ENCODE data around the gene EXOC3L1.

The EXOC3L1 gene

DNA sequence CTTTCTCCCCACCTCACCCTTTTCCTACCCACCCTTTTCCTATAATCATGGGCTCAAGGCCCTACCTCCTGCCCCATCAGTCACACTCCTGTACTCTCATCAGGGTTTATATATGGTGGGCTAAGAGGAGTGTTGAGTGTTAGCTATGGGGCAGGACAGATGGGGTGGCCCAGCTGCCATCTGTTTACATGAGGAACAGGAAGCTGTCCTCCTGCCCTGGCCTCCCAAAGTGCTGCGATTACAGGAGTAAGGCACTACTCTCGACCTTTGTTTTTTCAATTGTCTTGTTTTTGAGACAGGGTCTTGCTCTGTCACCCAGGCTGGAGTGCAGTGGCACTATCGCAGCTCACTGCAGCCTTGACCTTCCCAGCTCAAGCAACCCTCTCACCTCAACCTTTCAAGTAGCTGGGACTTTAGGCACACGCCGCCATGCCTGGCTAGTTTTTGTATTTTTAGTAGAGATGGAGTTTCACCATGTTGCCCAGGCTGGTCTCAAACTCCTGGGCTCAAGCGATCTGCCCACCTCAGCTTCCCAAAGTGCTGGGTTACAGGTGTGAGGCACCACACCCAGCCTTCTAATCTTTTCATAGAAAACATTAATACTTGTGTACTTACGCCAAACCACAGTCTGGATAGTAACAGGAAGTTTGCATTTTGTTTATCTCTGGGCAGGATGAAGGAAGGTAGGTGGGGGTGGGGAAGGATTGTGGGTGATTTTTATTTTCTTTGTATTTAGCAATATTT lies 31.9 kb downstream of the EXOC3L1 start:
- Histone ChIP-seq H3K4me3 (ENCODE audit: low read depth, low read length) (no peak overlapping the region), H3K36me3 (ENCODE audit: control insufficient read depth in 2 of 2, insufficient read depth in 1 of 2, low read length in 2 of 2) (no peaks in the 10 kb centered on the region), H3K9me3 (ENCODE audit: control insufficient read depth, insufficient read depth, low read depth, low read length) (no peaks in the 10 kb centered on the region), H3K27ac (ENCODE audit: extremely low read depth, low read depth, low read length) (no peak overlapping the region), H3K4me1 (ENCODE audit: control insufficient read depth, insufficient read depth, low read length) (no peaks in the 10 kb centered on the region)
- no peak for TF ChIP-seq ZNF16 (tag by site-specific recombination; IDR thresholded peaks at IDR 0.05; ENCODE audit: low read depth)
- no peak for TF ChIP-seq ZNF791 (tag by site-specific recombination; IDR thresholded peaks at IDR 0.05)
- TF ChIP-seq, protein P1, sequence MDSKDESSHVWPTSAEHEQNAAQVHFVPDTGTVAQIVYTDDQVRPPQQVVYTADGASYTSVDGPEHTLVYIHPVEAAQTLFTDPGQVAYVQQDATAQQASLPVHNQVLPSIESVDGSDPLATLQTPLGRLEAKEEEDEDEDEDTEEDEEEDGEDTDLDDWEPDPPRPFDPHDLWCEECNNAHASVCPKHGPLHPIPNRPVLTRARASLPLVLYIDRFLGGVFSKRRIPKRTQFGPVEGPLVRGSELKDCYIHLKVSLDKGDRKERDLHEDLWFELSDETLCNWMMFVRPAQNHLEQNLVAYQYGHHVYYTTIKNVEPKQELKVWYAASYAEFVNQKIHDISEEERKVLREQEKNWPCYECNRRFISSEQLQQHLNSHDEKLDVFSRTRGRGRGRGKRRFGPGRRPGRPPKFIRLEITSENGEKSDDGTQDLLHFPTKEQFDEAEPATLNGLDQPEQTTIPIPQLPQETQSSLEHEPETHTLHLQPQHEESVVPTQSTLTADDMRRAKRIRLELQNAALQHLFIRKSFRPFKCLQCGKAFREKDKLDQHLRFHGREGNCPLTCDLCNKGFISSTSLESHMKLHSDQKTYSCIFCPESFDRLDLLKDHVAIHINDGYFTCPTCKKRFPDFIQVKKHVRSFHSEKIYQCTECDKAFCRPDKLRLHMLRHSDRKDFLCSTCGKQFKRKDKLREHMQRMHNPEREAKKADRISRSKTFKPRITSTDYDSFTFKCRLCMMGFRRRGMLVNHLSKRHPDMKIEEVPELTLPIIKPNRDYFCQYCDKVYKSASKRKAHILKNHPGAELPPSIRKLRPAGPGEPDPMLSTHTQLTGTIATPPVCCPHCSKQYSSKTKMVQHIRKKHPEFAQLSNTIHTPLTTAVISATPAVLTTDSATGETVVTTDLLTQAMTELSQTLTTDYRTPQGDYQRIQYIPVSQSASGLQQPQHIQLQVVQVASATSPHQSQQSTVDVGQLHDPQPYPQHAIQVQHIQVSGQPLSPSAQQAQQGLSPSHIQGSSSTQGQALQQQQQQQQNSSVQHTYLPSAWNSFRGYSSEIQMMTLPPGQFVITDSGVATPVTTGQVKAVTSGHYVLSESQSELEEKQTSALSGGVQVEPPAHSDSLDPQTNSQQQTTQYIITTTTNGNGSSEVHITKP (tag by site-specific recombination; IDR thresholded peaks at IDR 0.05) = no peak
- TF ChIP-seq ZNF624 (tag by site-specific recombination; IDR thresholded peaks at IDR 0.05) = no peak
- no peak for TF ChIP-seq ZFHX2 (tag by site-specific recombination; conservative IDR thresholded peaks at IDR 0.05)
- no peak for TF ChIP-seq ZNF350 (tag by site-specific recombination; IDR thresholded peaks at IDR 0.05)
- TF ChIP-seq, protein P2, sequence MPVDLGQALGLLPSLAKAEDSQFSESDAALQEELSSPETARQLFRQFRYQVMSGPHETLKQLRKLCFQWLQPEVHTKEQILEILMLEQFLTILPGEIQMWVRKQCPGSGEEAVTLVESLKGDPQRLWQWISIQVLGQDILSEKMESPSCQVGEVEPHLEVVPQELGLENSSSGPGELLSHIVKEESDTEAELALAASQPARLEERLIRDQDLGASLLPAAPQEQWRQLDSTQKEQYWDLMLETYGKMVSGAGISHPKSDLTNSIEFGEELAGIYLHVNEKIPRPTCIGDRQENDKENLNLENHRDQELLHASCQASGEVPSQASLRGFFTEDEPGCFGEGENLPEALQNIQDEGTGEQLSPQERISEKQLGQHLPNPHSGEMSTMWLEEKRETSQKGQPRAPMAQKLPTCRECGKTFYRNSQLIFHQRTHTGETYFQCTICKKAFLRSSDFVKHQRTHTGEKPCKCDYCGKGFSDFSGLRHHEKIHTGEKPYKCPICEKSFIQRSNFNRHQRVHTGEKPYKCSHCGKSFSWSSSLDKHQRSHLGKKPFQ (tag by site-specific recombination; IDR thresholded peaks at IDR 0.05) = no peak
- TF ChIP-seq ZNF292 (tag by site-specific recombination; IDR thresholded peaks at IDR 0.05; ENCODE audit: borderline replicate concordance, low read depth) = no peak
- TF ChIP-seq ZNF140 (tag by site-specific recombination; IDR thresholded peaks at IDR 0.05) = no peak
- no peak for TF ChIP-seq SCRT2 (tag by site-specific recombination; IDR thresholded peaks at IDR 0.05)
- no peak for TF ChIP-seq ZNF132 (tag by site-specific recombination; IDR thresholded peaks at IDR 0.05; ENCODE audit: borderline replicate concordance)
- TF ChIP-seq ZNF610 (tag by site-specific recombination; IDR thresholded peaks at IDR 0.05; ENCODE audit: borderline replicate concordance) = no peak
- TF ChIP-seq, protein P3, sequence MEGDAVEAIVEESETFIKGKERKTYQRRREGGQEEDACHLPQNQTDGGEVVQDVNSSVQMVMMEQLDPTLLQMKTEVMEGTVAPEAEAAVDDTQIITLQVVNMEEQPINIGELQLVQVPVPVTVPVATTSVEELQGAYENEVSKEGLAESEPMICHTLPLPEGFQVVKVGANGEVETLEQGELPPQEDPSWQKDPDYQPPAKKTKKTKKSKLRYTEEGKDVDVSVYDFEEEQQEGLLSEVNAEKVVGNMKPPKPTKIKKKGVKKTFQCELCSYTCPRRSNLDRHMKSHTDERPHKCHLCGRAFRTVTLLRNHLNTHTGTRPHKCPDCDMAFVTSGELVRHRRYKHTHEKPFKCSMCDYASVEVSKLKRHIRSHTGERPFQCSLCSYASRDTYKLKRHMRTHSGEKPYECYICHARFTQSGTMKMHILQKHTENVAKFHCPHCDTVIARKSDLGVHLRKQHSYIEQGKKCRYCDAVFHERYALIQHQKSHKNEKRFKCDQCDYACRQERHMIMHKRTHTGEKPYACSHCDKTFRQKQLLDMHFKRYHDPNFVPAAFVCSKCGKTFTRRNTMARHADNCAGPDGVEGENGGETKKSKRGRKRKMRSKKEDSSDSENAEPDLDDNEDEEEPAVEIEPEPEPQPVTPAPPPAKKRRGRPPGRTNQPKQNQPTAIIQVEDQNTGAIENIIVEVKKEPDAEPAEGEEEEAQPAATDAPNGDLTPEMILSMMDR (tag by site-specific recombination; IDR thresholded peaks at IDR 0.05) = no peak
- TF ChIP-seq ZNF184 (tag by site-specific recombination; IDR thresholded peaks at IDR 0.05) = no peak
- TF ChIP-seq, protein P4, sequence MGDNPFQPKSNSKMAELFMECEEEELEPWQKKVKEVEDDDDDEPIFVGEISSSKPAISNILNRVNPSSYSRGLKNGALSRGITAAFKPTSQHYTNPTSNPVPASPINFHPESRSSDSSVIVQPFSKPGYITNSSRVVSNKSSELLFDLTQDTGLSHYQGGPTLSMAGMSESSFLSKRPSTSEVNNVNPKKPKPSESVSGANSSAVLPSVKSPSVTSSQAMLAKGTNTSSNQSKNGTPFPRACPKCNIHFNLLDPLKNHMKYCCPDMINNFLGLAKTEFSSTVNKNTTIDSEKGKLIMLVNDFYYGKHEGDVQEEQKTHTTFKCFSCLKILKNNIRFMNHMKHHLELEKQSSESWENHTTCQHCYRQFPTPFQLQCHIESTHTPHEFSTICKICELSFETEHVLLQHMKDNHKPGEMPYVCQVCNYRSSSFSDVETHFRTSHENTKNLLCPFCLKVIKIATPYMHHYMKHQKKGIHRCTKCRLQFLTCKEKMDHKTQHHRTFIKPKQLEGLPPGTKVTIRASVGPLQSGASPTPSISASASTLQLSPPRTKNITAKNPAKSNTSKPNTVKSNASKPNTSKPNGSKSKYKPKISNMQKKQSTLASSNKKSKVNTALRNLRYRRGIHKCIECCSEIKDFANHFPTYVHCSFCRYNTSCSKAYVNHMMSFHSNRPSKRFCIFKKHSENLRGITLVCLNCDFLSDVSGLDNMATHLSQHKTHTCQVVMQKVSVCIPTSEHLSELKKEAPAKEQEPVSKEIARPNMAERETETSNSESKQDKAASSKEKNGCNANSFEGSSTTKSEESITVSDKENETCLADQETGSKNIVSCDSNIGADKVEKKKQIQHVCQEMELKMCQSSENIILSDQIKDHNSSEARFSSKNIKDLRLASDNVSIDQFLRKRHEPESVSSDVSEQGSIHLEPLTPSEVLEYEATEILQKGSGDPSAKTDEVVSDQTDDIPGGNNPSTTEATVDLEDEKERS (tag by site-specific recombination; IDR thresholded peaks at IDR 0.05) = no peak
- ChIA-PET POLR2A (no interaction called here), CTCF (interaction anchor here (0.9 to 7.4 kb wide), 8 partner anchors 9 to 180 kb away, joined by 3 to 155 read pairs (median 4); partner anchors contain the start of gene NOL3)

All from HEK293 (cell line).